T-cell (primary cell): ENCODE data around the gene OLAH. TPM values are rescaled to one million over a fixed set of nuclear protein-coding genes. Genes with fewer than 3 reads are reported as not detected.

Experiments
- ATAC-seq, 4 experiments: fragments of 200-7000 bp in 3 of 4; fragments of 150-1000 bp in 1 of 4; cut with Tn5 transposase; replicated peaks in 1 of 4; 1 replicate in 3 of 4; 2 replicates in 1 of 4; pipeline ENCODE4 v1.10.0; 2021; ENCODE audit warnings: moderate library complexity in 3 of 4, mild to moderate bottlenecking in 2 of 4, moderate number of reproducible peaks in 1 of 4
- CTCF ChIA-PET, 2 donors: fragments of 300-600 bp; sonication (Branson Sonifier 250); formaldehyde crosslinking; loops; one replicate each; lab custom pipeline; 2022; ENCODE audit warnings: antibody characterized with exemption in 2 of 2; lab: Charles Lee
- POLR2A ChIA-PET, 2 donors: fragments of 300-600 bp; sonication (Branson Sonifier 250); formaldehyde crosslinking; loops; one replicate each; lab custom pipeline; 2022; ENCODE audit warnings: antibody characterized with exemption in 2 of 2; lab: Charles Lee
- DNase-seq, 35 experiments: peaks; one replicate each; pipeline versions ENCODE4 v3.0.0 to v3.0.0-alpha.2; 2013 to 2023
- H3K27ac ChIP-seq: one replicate; pipeline ENCODE4 v1.5.1; 2013; ENCODE audit warnings: low read length
- H3K27me3 ChIP-seq, 2 experiments: replicated peaks in 1 of 2; 1 replicate in 1 of 2; 2 replicates in 1 of 2; pipeline versions ENCODE4 v1.6.1 to v1.7.0; 2013; ENCODE audit warnings: low read length in 1 of 2, mixed read lengths in 1 of 2; ENCODE audit not compliant: control insufficient read depth in 2 of 2, insufficient read depth in 2 of 2; ENCODE audit errors: extremely low read depth in 1 of 2
- H3K36me3 ChIP-seq, 2 donors: 1 replicate in 1 of 2; 2 replicates in 1 of 2; pipeline versions ENCODE4 v1.6.1 to v1.7.0; 2013; ENCODE audit warnings: low read length in 1 of 2; ENCODE audit not compliant: control insufficient read depth in 2 of 2, insufficient read depth in 1 of 2; ENCODE audit errors: extremely low read depth in 1 of 2
- H3K4me1 ChIP-seq, 2 experiments: 1 replicate in 1 of 2; 2 replicates in 1 of 2; pipeline versions ENCODE4 v1.6.1 to v1.7.0; 2013; ENCODE audit warnings: low read length in 2 of 2, mixed read lengths in 1 of 2; ENCODE audit not compliant: insufficient read depth in 2 of 2, control insufficient read depth in 1 of 2; ENCODE audit errors: extremely low read depth in 1 of 2
- H3K4me3 ChIP-seq, 2 donors: 1 replicate in 1 of 2; 2 replicates in 1 of 2; pipeline versions ENCODE4 v1.5.1 to v1.7.0; 2013; ENCODE audit warnings: mild to moderate bottlenecking in 2 of 2, low read length in 1 of 2, moderate library complexity in 1 of 2; ENCODE audit not compliant: control insufficient read depth in 1 of 2; ENCODE audit errors: extremely low read depth in 1 of 2
- H3K9me3 ChIP-seq: 2 replicates; pipeline ENCODE4 v1.7.0; 2013
- H3K27ac Mint-ChIP-seq, 2 donors: one replicate each; pipeline ENCODE4 v1.8.0; 2020 to 2021; ENCODE audit warnings: mild to moderate bottlenecking in 2 of 2, mixed read lengths in 2 of 2
- H3K27me3 Mint-ChIP-seq, 2 donors: one replicate each; pipeline ENCODE4 v1.8.0; 2021 to 2022; ENCODE audit warnings: mixed read lengths in 2 of 2
- H3K36me3 Mint-ChIP-seq: one replicate; pipeline ENCODE4 v1.8.0; 2021; ENCODE audit warnings: mixed read lengths
- H3K4me1 Mint-ChIP-seq, 3 donors: one replicate each; pipeline ENCODE4 v1.8.0; 2020 to 2022; ENCODE audit warnings: mixed read lengths in 3 of 3, mild to moderate bottlenecking in 1 of 3
- H3K4me3 Mint-ChIP-seq, 3 donors: one replicate each; pipeline ENCODE4 v1.8.0; 2020 to 2022; ENCODE audit warnings: mild to moderate bottlenecking in 3 of 3, mixed read lengths in 3 of 3, moderate library complexity in 3 of 3
- H3K9me3 Mint-ChIP-seq, 3 donors: one replicate each; pipeline ENCODE4 v1.8.0; 2020 to 2022; ENCODE audit warnings: mixed read lengths in 3 of 3
- WGBS: methylation state at CpG from one replicate; pipeline ENCODE4 v1.1.5; 2013; ENCODE audit warnings: missing lambda C conversion rate; ENCODE audit not compliant: insufficient coverage; 5-methylcytosine and 5-hydroxymethylcytosine counted together
- total RNA-seq, 35 experiments: library from RNA in 6 of 35; stranded (reverse) in 6 of 35; fragments of 120-200 nt in 1 of 35; gene quantifications; one replicate each; pipeline versions ENCODE4 v1.2.1 to v1.2.4 and lab custom pipeline; 2013 to 2026

Gene OLAH
- total RNA-seq, 5 donors from 2014 or later (not counting 1 experiment from before 2014, with no cell fraction given): not detected

- Histone ChIP-seq H3K36me3 (no peaks in the 10 kb centered on the region), H3K4me3 (no peak overlapping the region), H3K4me1 (no peaks in the 10 kb centered on the region), H3K27me3 (peaks cover 0 to 8% of the 10 kb centered on the region in 2 experiments), H3K9me3 (no peaks in the 10 kb centered on the region), H3K27ac (no peak overlapping the region)
- no peak for DNase-seq
- Mint-ChIP-seq H3K4me3 (no peak overlapping the region), H3K27me3 (no peaks in the 10 kb centered on the region), H3K9me3 (no peaks in the 10 kb centered on the region), H3K27ac (no peak overlapping the region), H3K36me3 (no peaks in the 10 kb centered on the region), H3K4me1 (peaks cover 3 to 7% (median 4%) of the 10 kb centered on the region in 3 donors)
- no CpG with 5 or more reads among the region's 1 CpG for WGBS
- ChIA-PET CTCF (no interaction called here), POLR2A (no interaction called here)
- ATAC-seq: no peak
Observed at GRCh38 chr10:15045380-15045779, 1.6 kb downstream of the OLAH start.

- ChIA-PET CTCF (no interaction called here), POLR2A (no interaction called here)
- H3K4me1 ChIP-seq: no peaks in the 10 kb centered on the region
- no peak overlapping the region for H3K4me3 Mint-ChIP-seq
- no CpG with 5 or more reads among the region's 5 CpGs for WGBS
- H3K27ac ChIP-seq: no peak overlapping the region
- no peaks in the 10 kb centered on the region for H3K36me3 ChIP-seq
- ATAC-seq: no peak
- no peaks in the 10 kb centered on the region for H3K27me3 Mint-ChIP-seq
- DNase-seq: no peak
- H3K9me3 Mint-ChIP-seq: no peaks in the 10 kb centered on the region
- H3K4me1 Mint-ChIP-seq: peaks cover 3 to 7% (median 4%) of the 10 kb centered on the region in 3 donors
- H3K27me3 ChIP-seq: peaks cover 0 to 8% of the 10 kb centered on the region in 2 experiments
- H3K9me3 ChIP-seq: no peaks in the 10 kb centered on the region
- no peaks in the 10 kb centered on the region for H3K36me3 Mint-ChIP-seq
- H3K4me3 ChIP-seq: no peak overlapping the region
- H3K27ac Mint-ChIP-seq: no peak overlapping the region
Observed at GRCh38 chr10:15046626-15047025, 2.9 kb downstream of the OLAH start.

- POLR2A ChIA-PET: no interaction called here
- DNase-seq: no peak
- H3K27ac Mint-ChIP-seq: no peak overlapping the region
- no peak overlapping the region for H3K4me3 Mint-ChIP-seq
- H3K9me3 ChIP-seq: no peaks in the 10 kb centered on the region
- H3K27me3 ChIP-seq: peaks cover 0 to 8% of the 10 kb centered on the region in 2 experiments
- no peak overlapping the region for H3K4me3 ChIP-seq
- ATAC-seq: no peak
- H3K27ac ChIP-seq: no peak overlapping the region
- no peaks in the 10 kb centered on the region for H3K27me3 Mint-ChIP-seq
- H3K36me3 Mint-ChIP-seq: no peaks in the 10 kb centered on the region
- CTCF ChIA-PET: no interaction called here
- H3K9me3 Mint-ChIP-seq: no peaks in the 10 kb centered on the region
- H3K4me1 Mint-ChIP-seq: peaks cover 0 to under 1% (median 0%) of the 10 kb centered on the region in 3 donors
- H3K36me3 ChIP-seq: no peaks in the 10 kb centered on the region
- no peaks in the 10 kb centered on the region for H3K4me1 ChIP-seq
Observed at GRCh38 chr10:15049533-15049932, 5.8 kb downstream of the OLAH start.

- Mint-ChIP-seq H3K36me3 (no peaks in the 10 kb centered on the region), H3K27ac (no peak overlapping the region), H3K27me3 (no peaks in the 10 kb centered on the region), H3K9me3 (no peaks in the 10 kb centered on the region), H3K4me1 (no peaks in the 10 kb centered on the region), H3K4me3 (no peak overlapping the region)
- Histone ChIP-seq H3K27me3 (peaks cover 0 to 9% of the 10 kb centered on the region in 2 experiments), H3K4me3 (no peak overlapping the region), H3K27ac (no peak overlapping the region), H3K36me3 (no peaks in the 10 kb centered on the region), H3K9me3 (no peaks in the 10 kb centered on the region), H3K4me1 (no peaks in the 10 kb centered on the region)
- POLR2A ChIA-PET: no interaction called here
- 91% methylated on average over 4 of the region's 7 CpGs for WGBS
- ATAC-seq (no peak), DNase-seq (no peak)
- CTCF ChIA-PET: no interaction called here
Observed at GRCh38 chr10:15052121-15052520, 8.4 kb downstream of the OLAH start.

GRCh38 chr10:15053061-15053460, 9.3 kb downstream of the OLAH start:
- CTCF ChIA-PET: interaction anchor here in 1 of 2 donors (0.7 kb wide), 1 partner anchor 545 kb away, joined by 3 read pairs; no protein-coding TSS in a partner anchor

GRCh38 chr10:15058689-15059088, 14.9 kb downstream of the OLAH start:
- Histone ChIP-seq H3K4me1 (no peaks in the 10 kb centered on the region), H3K27me3 (peaks cover 0 to 18% of the 10 kb centered on the region in 2 experiments), H3K27ac (no peak overlapping the region), H3K36me3 (no peaks in the 10 kb centered on the region), H3K4me3 (no peak overlapping the region), H3K9me3 (no peaks in the 10 kb centered on the region)
- Mint-ChIP-seq H3K36me3 (peaks cover 13% of the 10 kb centered on the region), H3K4me1 (no peaks in the 10 kb centered on the region), H3K27me3 (peaks cover 12 to 17% of the 10 kb centered on the region in 2 donors), H3K27ac (no peak overlapping the region), H3K4me3 (no peak overlapping the region), H3K9me3 (peaks cover 7 to 18% (median 9%) of the 10 kb centered on the region in 3 donors)
- no peak for DNase-seq
- no peak for ATAC-seq
- CTCF ChIA-PET: no interaction called here
- no CpG with 5 or more reads among the region's 1 CpG for WGBS
- POLR2A ChIA-PET: interaction anchor here in 1 of 2 donors (0.6 kb wide), 1 partner anchor 40 kb away, joined by 5 read pairs; no protein-coding TSS in a partner anchor

More at GRCh38 chr10:15053061-15053460, 9.3 kb downstream of the OLAH start:
- Histone ChIP-seq H3K4me3 (no peak overlapping the region), H3K27me3 (peaks cover 0 to 7% of the 10 kb centered on the region in 2 experiments), H3K27ac (no peak overlapping the region), H3K36me3 (no peaks in the 10 kb centered on the region), H3K4me1 (no peaks in the 10 kb centered on the region), H3K9me3 (no peaks in the 10 kb centered on the region)
- H3K27ac Mint-ChIP-seq: no peak overlapping the region
- no peak overlapping the region for H3K4me3 Mint-ChIP-seq
- POLR2A ChIA-PET: no interaction called here
- no peak for DNase-seq
- no peaks in the 10 kb centered on the region for H3K4me1 Mint-ChIP-seq
- H3K9me3 Mint-ChIP-seq: no peaks in the 10 kb centered on the region
- WGBS: 100% methylated on average over 2 of the region's 3 CpGs
- peaks cover 0 to 4% of the 10 kb centered on the region in 2 donors for H3K27me3 Mint-ChIP-seq
- H3K36me3 Mint-ChIP-seq: no peaks in the 10 kb centered on the region
- ATAC-seq: no peak
